WTC11 (cell line): ENCODE results near the gene CCL2. TPM values are rescaled to one million over a fixed set of nuclear protein-coding genes. Genes with fewer than 3 reads are reported as not detected.

ENCODE experiments used
- ATAC-seq: fragments of 200-7000 bp; cut with Tn5 transposase; 2 replicates; pipeline ENCODE4 v1.10.0; 2021; ENCODE audit warnings: mild to moderate bottlenecking, moderate library complexity
- CTCF ChIA-PET: fragments of 300-600 bp; sonication (Branson Sonifier 250); formaldehyde crosslinking; loops from one replicate; lab custom pipeline; 2021; ENCODE audit warnings: antibody characterized with exemption; lab: Charles Lee
- POLR2A ChIA-PET: fragments of 350-600 bp; sonication (Branson Sonifier 250); formaldehyde crosslinking; loops from one replicate; lab custom pipeline; 2021; ENCODE audit warnings: antibody characterized with exemption; lab: Charles Lee
- DNase-seq: peaks from one replicate; pipeline ENCODE4 v3.0.0; 2021; ENCODE audit warnings: low spot score
- H3K27ac Mint-ChIP-seq: 2 replicates; pipeline ENCODE4 v1.8.0; 2021; ENCODE audit warnings: mixed read lengths
- H3K27me3 Mint-ChIP-seq: 2 replicates; pipeline ENCODE4 v1.8.0; 2021; ENCODE audit warnings: low read depth, mild to moderate bottlenecking, moderate library complexity, mixed read lengths
- H3K36me3 Mint-ChIP-seq: 2 replicates; pipeline ENCODE4 v1.8.0; 2021; ENCODE audit warnings: mixed read lengths
- H3K4me1 Mint-ChIP-seq: 2 replicates; pipeline ENCODE4 v1.8.0; 2022; ENCODE audit warnings: mixed read lengths
- H3K4me3 Mint-ChIP-seq: 2 replicates; pipeline ENCODE4 v1.8.0; 2021; ENCODE audit warnings: mild to moderate bottlenecking, moderate library complexity, mixed read lengths
- H3K9me3 Mint-ChIP-seq: 2 replicates; pipeline ENCODE4 v1.8.0; 2021; ENCODE audit warnings: mixed read lengths
- ATF3 ChIP-seq: sonication (generic); formaldehyde crosslinking; conservative IDR thresholded peaks from 2 replicates; pipeline ENCODE4 v1.8.1; 2022; ENCODE audit warnings: mild to moderate bottlenecking, missing genetic modification reagents
- ELF4 ChIP-seq: sonication (generic); formaldehyde crosslinking; IDR thresholded peaks from 2 replicates; pipeline ENCODE4 v1.8.1; 2022; ENCODE audit warnings: low read depth, mild to moderate bottlenecking, moderate library complexity, missing genetic modification reagents
- ETV6 ChIP-seq: sonication (generic); formaldehyde crosslinking; IDR thresholded peaks from 2 replicates; pipeline ENCODE4 v1.8.1; 2022; ENCODE audit warnings: mild to moderate bottlenecking, missing genetic modification reagents
- FOXP1 ChIP-seq: sonication (generic); formaldehyde crosslinking; IDR thresholded peaks from 2 replicates; pipeline ENCODE4 v1.8.0; 2022; ENCODE audit warnings: missing genetic modification reagents, mild to moderate bottlenecking, moderate library complexity, borderline replicate concordance
- GABPB1 ChIP-seq: sonication (generic); formaldehyde crosslinking; IDR thresholded peaks from 2 replicates; pipeline ENCODE4 v1.8.1; 2023; ENCODE audit warnings: mild to moderate bottlenecking, missing genetic modification reagents
- HMGXB4 ChIP-seq: sonication (generic); formaldehyde crosslinking; IDR thresholded peaks from 2 replicates; pipeline ENCODE4 v1.8.1; 2023; ENCODE audit warnings: mild to moderate bottlenecking, moderate library complexity, missing genetic modification reagents
- KAT7 ChIP-seq: sonication (generic); formaldehyde crosslinking; IDR thresholded peaks from 2 replicates; pipeline ENCODE4 v1.8.1; 2023; ENCODE audit warnings: missing genetic modification reagents, mild to moderate bottlenecking, borderline replicate concordance
- MXD4 ChIP-seq: fragments of 250-450 bp; sonication (Bioruptor Pico); IDR thresholded peaks from 2 replicates; pipeline ENCODE4 v1.8.0; 2021; ENCODE audit warnings: mild to moderate bottlenecking, moderate library complexity, borderline replicate concordance
- NFE2L1 ChIP-seq: sonication (generic); formaldehyde crosslinking; IDR thresholded peaks from 2 replicates; pipeline ENCODE4 v1.8.1; 2023; ENCODE audit warnings: missing genetic modification reagents
- NFYB ChIP-seq: sonication (generic); formaldehyde crosslinking; conservative IDR thresholded peaks from 2 replicates; pipeline ENCODE4 v1.8.0; 2022; ENCODE audit warnings: low read depth, missing genetic modification reagents
- OVOL2 ChIP-seq: fragments of 250-450 bp; sonication (Bioruptor Pico); IDR thresholded peaks from 2 replicates; pipeline ENCODE4 v1.9.0; 2021; ENCODE audit warnings: mild to moderate bottlenecking, borderline replicate concordance
- PRRX2 ChIP-seq: fragments of 250-450 bp; sonication (Bioruptor Pico); IDR thresholded peaks from 2 replicates; pipeline ENCODE4 v1.8.0; 2021; ENCODE audit warnings: mild to moderate bottlenecking
- RORB ChIP-seq: fragments of 250-450 bp; sonication (Bioruptor Pico); IDR thresholded peaks from 2 replicates; pipeline ENCODE4 v1.9.0; 2021; ENCODE audit warnings: mild to moderate bottlenecking
- ZNF232 ChIP-seq: sonication (generic); formaldehyde crosslinking; IDR thresholded peaks from 2 replicates; pipeline ENCODE4 v1.8.0; 2022; ENCODE audit warnings: mild to moderate bottlenecking, missing genetic modification reagents
- ZNF263 ChIP-seq: sonication (generic); formaldehyde crosslinking; IDR thresholded peaks from 2 replicates; pipeline ENCODE4 v1.8.1; 2022; ENCODE audit warnings: low read depth, mild to moderate bottlenecking, moderate library complexity, missing genetic modification reagents
- ZNF512 ChIP-seq: sonication (generic); formaldehyde crosslinking; IDR thresholded peaks from 2 replicates; pipeline ENCODE4 v1.8.1; 2022; ENCODE audit warnings: missing genetic modification reagents, borderline replicate concordance
- total RNA-seq: library from RNA; stranded (reverse); gene quantifications from 3 replicates; pipeline ENCODE4 v1.2.3, GENCODE V29; 2021
- TF ChIP-seq, protein P1 (sequence below): sonication (generic); formaldehyde crosslinking; conservative IDR thresholded peaks from 2 replicates; pipeline ENCODE4 v1.8.1; 2023; ENCODE audit warnings: mild to moderate bottlenecking, low read depth, missing genetic modification reagents, moderate library complexity
- TF ChIP-seq, protein P2 (sequence below): sonication (generic); formaldehyde crosslinking; IDR thresholded peaks from 2 replicates; pipeline ENCODE4 v1.8.1; 2022; ENCODE audit warnings: low read depth, missing genetic modification reagents, borderline replicate concordance

Gene CCL2
- total RNA-seq, 1 experiment from 2014 or later: 5.3 TPM

GRCh38 chr17:34252095-34252443 is 3.0 kb upstream of the CCL2 start:
- no peak for DNase-seq
- Mint-ChIP-seq H3K4me3 (no peak overlapping the region), H3K4me1 (peaks cover 58% of the 10 kb centered on the region), H3K27ac (no peak overlapping the region), H3K27me3 (peaks cover 14% of the 10 kb centered on the region), H3K36me3 (no peaks in the 10 kb centered on the region), H3K9me3 (no peaks in the 10 kb centered on the region)
- ChIA-PET POLR2A (interaction anchor here (0.9 kb wide), 1 partner anchor 15 kb away, joined by 4 read pairs; no protein-coding TSS in a partner anchor), CTCF (interaction anchor here (1.3 kb wide), 1 partner anchor 110 kb away, joined by 4 read pairs; no protein-coding TSS in a partner anchor)
- TF ChIP-seq ZNF232: no peak
- no peak for TF ChIP-seq OVOL2 (CRISPR knock-in tag)
- TF ChIP-seq ZNF512 (CRISPR knock-in tag): no peak
- no peak for TF ChIP-seq PRRX2 (CRISPR knock-in tag)
- no peak for TF ChIP-seq RORB
- TF ChIP-seq ATF3: no peak
- TF ChIP-seq NFYB (CRISPR knock-in tag): no peak
- TF ChIP-seq FOXP1: no peak
- TF ChIP-seq ELF4: no peak
- ATAC-seq: no peak

DNA sequence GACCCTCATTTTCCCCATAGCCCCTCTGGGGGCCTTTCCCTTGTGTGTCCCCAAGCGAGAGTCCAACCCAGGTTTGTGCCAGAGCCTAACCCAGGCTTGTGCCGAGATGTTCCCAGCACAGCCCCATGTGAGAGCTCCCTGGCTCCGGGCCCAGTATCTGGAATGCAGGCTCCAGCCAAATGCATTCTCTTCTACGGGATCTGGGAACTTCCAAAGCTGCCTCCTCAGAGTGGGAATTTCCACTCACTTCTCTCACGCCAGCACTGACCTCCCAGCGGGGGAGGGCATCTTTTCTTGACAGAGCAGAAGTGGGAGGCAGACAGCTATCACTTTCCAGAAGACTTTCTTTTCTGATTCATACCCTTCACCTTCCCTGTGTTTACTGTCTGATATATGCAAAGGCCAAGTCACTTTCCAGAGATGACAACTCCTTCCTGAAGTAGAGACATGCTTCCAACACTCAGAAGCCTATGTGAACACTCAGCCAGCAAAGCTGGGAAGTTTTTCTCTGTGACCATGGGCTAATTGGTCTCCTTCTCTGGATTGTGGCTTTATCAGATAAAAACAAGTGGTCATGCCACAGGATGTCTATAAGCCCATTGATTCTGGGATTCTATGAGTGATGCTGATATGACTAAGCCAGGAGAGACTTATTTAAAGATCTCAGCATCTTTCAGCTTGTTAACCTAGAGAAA is 2.5 kb upstream of the CCL2 start:
- ATAC-seq (no peak), DNase-seq (peak; percentile 23)
- CTCF ChIA-PET: interaction anchor here (1.3 kb wide), 1 partner anchor 109 kb away, joined by 4 read pairs; no protein-coding TSS in a partner anchor
- POLR2A ChIA-PET: interaction anchor here (0.9 kb wide), 1 partner anchor 16 kb away, joined by 4 read pairs; no protein-coding TSS in a partner anchor
- no peak overlapping the region for H3K4me3 Mint-ChIP-seq
- peaks cover 62% of the 10 kb centered on the region for H3K4me1 Mint-ChIP-seq
- H3K27ac Mint-ChIP-seq: no peak overlapping the region
- no peak for TF ChIP-seq ETV6 (CRISPR knock-in tag)
- no peaks in the 10 kb centered on the region for H3K9me3 Mint-ChIP-seq
- peaks cover 14% of the 10 kb centered on the region for H3K27me3 Mint-ChIP-seq
- H3K36me3 Mint-ChIP-seq: no peaks in the 10 kb centered on the region

- DNase-seq (no peak), ATAC-seq (no peak)
- Mint-ChIP-seq H3K4me3 (no peak overlapping the region), H3K27me3 (peaks cover 16% of the 10 kb centered on the region), H3K36me3 (no peaks in the 10 kb centered on the region), H3K27ac (no peak overlapping the region), H3K4me1 (peaks cover 62% of the 10 kb centered on the region), H3K9me3 (no peaks in the 10 kb centered on the region)
- TF ChIP-seq KAT7 (CRISPR knock-in tag): no peak
- no peak for TF ChIP-seq HMGXB4 (CRISPR knock-in tag)
- no peak for TF ChIP-seq ZNF263 (CRISPR knock-in tag)
- TF ChIP-seq, protein P1, sequence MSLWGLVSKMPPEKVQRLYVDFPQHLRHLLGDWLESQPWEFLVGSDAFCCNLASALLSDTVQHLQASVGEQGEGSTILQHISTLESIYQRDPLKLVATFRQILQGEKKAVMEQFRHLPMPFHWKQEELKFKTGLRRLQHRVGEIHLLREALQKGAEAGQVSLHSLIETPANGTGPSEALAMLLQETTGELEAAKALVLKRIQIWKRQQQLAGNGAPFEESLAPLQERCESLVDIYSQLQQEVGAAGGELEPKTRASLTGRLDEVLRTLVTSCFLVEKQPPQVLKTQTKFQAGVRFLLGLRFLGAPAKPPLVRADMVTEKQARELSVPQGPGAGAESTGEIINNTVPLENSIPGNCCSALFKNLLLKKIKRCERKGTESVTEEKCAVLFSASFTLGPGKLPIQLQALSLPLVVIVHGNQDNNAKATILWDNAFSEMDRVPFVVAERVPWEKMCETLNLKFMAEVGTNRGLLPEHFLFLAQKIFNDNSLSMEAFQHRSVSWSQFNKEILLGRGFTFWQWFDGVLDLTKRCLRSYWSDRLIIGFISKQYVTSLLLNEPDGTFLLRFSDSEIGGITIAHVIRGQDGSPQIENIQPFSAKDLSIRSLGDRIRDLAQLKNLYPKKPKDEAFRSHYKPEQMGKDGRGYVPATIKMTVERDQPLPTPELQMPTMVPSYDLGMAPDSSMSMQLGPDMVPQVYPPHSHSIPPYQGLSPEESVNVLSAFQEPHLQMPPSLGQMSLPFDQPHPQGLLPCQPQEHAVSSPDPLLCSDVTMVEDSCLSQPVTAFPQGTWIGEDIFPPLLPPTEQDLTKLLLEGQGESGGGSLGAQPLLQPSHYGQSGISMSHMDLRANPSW (CRISPR knock-in tag): no peak
- no peak for TF ChIP-seq NFE2L1 (CRISPR knock-in tag)
- TF ChIP-seq, protein P2, sequence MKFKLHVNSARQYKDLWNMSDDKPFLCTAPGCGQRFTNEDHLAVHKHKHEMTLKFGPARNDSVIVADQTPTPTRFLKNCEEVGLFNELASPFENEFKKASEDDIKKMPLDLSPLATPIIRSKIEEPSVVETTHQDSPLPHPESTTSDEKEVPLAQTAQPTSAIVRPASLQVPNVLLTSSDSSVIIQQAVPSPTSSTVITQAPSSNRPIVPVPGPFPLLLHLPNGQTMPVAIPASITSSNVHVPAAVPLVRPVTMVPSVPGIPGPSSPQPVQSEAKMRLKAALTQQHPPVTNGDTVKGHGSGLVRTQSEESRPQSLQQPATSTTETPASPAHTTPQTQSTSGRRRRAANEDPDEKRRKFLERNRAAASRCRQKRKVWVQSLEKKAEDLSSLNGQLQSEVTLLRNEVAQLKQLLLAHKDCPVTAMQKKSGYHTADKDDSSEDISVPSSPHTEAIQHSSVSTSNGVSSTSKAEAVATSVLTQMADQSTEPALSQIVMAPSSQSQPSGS (CRISPR knock-in tag): no peak
- no peak for TF ChIP-seq GABPB1 (CRISPR knock-in tag)
- no peak for TF ChIP-seq MXD4 (CRISPR knock-in tag)
- ChIA-PET POLR2A (no interaction called here), CTCF (interaction anchor here (1.3 kb wide), 1 partner anchor 108 kb away, joined by 4 read pairs; no protein-coding TSS in a partner anchor)
Observed at GRCh38 chr17:34253139-34253525, 2.0 kb upstream of the CCL2 start.
